ENCODE data around the gene CEBPZ.
"Not testable (repeated sequence)": the region's sequence is repeated elsewhere in the genome, so short reads cannot be mapped to it uniquely, and the experiment has no call there.

Gene CEBPZ

DNA sequence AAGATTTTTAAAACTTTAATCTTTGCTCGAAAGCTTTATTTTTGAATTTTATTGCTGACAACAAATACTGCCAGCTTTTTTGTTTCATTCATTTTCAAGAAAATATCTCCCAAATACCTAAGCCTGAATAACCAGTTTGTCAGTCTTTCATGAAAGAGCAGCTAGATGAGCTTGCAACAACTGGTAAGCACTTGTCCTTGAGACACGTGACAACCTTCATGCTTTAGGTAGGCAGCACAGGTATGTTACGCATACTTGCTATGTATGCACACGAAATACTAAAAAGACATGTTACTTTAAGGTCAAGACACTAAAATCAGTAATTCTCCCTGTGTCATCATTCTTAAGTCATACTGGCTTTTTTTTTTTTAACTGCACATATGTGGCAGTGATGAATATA is 12.3 kb downstream of the CEBPZ start:
- Histone ChIP-seq H3K27ac (no peak overlapping the region), H3K4me3 (no peak overlapping the region)
- TF ChIP-seq, protein P1, sequence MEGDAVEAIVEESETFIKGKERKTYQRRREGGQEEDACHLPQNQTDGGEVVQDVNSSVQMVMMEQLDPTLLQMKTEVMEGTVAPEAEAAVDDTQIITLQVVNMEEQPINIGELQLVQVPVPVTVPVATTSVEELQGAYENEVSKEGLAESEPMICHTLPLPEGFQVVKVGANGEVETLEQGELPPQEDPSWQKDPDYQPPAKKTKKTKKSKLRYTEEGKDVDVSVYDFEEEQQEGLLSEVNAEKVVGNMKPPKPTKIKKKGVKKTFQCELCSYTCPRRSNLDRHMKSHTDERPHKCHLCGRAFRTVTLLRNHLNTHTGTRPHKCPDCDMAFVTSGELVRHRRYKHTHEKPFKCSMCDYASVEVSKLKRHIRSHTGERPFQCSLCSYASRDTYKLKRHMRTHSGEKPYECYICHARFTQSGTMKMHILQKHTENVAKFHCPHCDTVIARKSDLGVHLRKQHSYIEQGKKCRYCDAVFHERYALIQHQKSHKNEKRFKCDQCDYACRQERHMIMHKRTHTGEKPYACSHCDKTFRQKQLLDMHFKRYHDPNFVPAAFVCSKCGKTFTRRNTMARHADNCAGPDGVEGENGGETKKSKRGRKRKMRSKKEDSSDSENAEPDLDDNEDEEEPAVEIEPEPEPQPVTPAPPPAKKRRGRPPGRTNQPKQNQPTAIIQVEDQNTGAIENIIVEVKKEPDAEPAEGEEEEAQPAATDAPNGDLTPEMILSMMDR (IDR thresholded peaks at IDR 0.05) = no peak
- DNase-seq (ENCODE audit: low spot score) = no peak

DNA sequence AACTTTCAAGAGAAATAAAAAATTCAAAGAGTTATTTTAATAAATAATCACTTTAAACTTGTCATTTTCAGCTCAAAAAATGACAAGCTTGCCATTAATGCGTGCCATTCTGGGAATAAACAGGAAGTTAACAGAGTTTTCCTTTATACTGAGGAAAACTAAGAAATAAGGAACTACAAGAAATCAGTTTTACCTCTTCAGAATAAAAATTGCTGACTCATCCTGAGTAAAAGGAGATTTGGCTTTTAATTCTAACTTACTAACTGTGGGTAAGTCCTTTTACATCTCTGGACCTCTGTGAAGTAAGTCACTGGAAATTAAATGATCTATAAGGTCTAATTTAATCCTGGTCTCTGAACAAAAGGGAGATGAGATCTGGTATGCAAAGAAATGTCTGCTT is 16.1 kb downstream of the CEBPZ start:
- TF ChIP-seq, protein P1 (IDR thresholded peaks at IDR 0.05) = no peak
- no peak overlapping the region for H3K27ac ChIP-seq
- no peak for DNase-seq (ENCODE audit: low spot score)
- H3K4me3 ChIP-seq = no peak overlapping the region

DNA sequence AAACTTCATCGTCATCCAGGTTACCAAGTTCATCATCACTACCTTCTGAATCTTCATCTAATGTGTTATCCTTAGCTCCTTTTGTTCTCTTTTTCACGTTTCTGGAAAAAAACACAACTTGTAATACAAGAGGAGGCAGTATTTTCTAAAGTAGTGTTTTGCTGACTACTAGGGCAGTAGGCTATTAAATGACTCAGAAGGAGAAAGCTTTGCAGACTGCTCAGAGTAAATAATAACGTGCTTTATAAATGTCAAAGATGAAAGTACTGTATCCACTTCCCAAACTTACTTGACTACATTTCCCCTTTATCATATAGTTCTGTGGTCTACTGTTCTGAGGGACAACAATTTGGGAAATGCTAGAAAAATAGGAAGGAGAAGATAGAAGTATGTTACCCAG is 19.5 kb downstream of the CEBPZ start:
- no peak overlapping the region for H3K27ac ChIP-seq
- DNase-seq (ENCODE audit: low spot score) = no peak
- H3K4me3 ChIP-seq = no peak overlapping the region
- TF ChIP-seq, protein P1 (IDR thresholded peaks at IDR 0.05) = no peak

DNA sequence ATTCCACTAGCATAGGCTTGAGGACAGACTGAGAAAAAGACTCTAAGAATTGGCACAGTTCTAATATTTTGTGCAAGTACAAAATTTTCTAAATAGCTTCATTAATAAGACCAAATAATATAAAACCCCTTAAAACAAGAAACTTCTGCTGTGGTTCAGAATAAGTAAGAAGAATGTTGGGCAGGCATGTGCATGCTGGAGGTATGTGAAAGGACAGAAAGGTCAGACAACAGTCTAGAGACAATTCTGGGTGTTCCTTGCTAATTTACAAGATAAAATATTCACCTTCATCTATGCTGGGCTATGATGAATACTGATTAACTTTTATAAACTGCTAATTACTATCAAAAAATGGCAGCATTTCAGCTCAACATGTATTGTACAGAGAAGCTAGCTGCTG is 20.2 kb downstream of the CEBPZ start:
- Histone ChIP-seq H3K4me3 (no peak overlapping the region), H3K27ac (no peak overlapping the region)
- TF ChIP-seq, protein P1 (IDR thresholded peaks at IDR 0.05) = no peak
- DNase-seq (ENCODE audit: low spot score) = no peak

DNA sequence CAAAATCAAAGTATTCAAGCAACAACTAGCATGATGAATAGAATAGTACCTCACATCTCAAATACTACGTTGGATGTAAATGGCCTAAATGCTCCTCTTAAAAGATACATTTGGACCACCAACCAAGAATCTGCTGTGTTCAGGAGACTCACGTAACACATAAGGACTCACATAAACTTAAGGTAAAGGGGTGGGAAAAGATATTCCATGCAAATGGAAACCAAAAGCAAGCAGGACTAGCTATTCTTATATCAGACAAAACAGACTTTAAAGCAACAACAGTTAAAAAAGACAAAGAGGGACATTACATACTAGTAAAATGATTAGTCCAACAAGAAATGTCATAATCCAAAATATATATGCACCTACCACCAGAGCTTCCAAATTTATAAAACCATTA is 24.6 kb downstream of the CEBPZ start:
- not testable (repeated sequence) for H3K27ac ChIP-seq; H3K4me3 ChIP-seq; DNase-seq (ENCODE audit: low spot score)

DNA sequence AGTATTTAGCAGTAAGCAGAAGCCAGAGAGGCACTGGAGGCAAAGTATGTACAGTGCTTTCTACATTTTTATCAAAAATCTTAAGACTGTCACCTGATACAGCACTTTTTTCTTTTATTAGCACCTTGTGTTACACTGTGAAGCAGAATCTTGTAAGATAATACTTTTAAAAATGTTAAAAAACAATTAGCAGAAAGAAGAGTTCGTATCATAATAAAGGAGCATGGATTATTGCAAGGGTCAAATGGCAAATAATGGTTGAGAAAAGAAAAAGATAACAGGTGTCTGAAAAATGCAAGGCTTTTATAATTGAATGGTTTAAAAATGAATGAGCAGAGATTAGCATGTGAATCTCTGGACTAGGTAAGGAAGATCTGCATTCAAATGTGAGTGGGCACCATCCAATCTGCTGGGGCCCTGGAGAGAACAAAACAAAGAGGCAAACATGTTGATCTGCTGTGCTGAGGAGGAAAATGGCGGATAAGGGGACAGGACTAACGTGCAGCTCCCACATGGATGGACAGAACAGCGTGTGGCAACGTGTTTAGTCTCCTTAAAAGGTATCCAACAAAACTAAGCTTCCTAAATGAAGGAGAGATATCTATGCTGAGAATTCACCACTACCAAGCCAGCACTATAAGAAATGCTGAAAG is 25.6 kb downstream of the CEBPZ start:
- TF ChIP-seq, protein P1 (IDR thresholded peaks at IDR 0.05) = no peak
- DNase-seq (ENCODE audit: low spot score) = no peak
- Histone ChIP-seq H3K27ac (no peak overlapping the region), H3K4me3 (no peak overlapping the region)

DNA sequence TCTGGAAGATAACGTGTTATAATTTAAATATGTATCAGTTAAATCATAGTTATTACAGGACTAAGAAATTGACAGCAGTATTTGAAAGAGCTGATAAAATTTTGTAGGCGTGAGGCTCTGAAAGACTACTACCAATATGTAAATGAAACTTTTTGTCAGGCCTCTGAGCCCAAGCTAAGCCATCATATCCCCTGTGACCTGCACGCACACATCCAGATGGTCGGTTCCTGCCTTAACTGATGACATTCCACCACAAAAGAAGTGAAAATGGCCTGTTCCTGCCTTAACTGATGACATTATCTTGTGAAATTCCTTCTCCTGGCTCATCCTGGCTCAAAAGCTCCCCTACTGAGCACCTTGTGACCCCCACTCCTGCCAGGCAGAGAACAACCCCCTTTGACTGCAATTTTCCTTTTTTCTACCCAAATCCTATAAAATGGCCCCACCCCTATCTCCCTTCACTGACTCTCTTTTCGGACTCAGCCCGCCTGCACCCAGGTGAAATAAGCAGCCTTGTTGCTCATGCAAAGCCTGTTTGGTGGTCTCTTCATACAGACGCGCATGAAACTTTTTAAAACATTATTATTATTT is 26.2 kb downstream of the CEBPZ start:
- H3K27ac ChIP-seq; DNase-seq (ENCODE audit: low spot score); H3K4me3 ChIP-seq: not testable (repeated sequence)

DNA sequence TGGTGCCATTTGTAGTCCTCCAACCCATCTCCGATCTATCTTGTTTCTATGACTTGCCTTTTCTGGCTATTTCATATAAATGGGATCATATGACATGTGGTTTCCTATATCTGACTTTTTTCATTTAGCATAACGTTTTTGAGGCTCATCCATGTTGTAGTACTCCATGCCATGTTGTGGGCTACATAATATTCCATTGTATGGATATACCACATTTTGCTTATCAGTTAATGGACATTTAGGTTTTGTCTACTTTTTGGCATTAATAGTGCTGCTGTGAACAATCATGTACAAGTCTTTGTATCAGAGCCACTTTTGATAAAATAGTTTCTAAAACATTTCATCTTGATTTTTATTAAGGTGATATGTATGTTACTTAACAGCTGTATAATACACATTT is 27.7 kb downstream of the CEBPZ start:
- TF ChIP-seq, protein P1 (IDR thresholded peaks at IDR 0.05) = no peak
- H3K4me3 ChIP-seq = no peak overlapping the region
- DNase-seq (ENCODE audit: low spot score) = no peak
- no peak overlapping the region for H3K27ac ChIP-seq

Data from coronary artery (tissue), 2 donors.